ENCODE data around the gene KIF1A.

Gene KIF1A

DNA sequence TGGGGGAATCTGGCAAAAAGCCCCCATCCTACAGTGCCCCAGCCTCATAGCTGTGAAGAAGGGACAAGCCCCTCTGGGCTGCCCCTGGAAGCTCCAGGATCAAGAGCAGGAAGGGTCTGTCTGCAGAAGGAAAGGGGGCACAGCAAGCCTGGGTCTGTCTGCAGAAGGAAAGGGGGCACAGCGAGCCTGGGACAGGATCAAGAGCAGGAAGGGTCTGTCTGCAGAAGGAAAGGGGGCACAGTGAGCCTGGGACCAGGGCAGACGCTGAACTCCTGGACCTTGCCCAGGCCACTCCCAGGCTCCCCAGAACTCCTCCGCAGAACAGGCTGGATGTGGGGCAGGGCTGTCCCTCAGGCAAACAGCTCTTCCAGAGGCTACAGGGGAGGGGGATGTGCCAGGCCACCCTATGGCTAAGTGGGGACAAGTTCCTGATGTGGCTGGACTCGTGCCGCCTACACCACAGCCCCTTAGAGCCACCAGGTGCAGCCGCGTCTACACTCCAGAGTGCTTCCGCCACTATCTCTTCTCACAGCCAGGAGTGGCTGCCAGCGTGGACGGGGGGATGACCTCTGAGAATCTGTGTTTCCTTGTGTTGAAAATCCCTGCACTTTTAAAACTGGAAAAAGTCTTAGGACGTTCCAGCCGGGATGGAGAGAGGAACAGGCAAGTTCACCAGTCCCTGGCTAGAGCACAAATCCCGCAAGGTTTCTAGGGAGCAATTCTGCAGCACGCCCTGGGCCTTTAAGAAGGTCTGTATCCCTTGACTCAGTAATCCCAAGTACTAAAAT lies 20.8 kb downstream of the KIF1A start:
- no peak for DNase-seq (ENCODE audit: low spot score)

DNA sequence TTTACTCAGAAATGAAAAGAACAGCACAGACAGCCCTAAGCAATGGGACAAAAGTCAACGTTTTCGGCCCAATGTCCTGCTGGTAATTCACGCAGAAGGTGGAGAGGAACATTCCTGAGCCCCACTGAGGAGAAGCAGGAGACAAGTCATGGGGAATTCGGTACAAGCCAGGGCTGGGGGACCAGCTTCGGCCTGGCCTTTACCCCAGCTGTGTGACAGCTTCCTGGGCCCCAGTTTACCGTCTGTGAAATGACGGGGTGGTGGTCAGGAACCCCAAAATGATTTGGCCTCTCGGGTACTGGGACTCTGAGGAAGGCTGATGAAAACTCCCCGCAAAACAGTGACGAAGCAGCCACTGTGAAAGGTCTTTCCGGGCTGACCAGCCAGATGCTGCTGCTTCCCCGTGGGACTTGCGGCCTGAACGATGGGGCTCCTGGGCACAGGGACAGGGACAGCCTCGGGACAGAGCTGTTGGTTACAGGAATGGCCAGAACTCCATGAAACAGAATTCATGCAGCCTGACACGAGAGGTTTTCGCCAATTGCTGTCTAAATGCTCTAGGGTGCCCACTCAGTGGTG lies 21.6 kb downstream of the KIF1A start:
- no peak for DNase-seq (ENCODE audit: low spot score)

DNA sequence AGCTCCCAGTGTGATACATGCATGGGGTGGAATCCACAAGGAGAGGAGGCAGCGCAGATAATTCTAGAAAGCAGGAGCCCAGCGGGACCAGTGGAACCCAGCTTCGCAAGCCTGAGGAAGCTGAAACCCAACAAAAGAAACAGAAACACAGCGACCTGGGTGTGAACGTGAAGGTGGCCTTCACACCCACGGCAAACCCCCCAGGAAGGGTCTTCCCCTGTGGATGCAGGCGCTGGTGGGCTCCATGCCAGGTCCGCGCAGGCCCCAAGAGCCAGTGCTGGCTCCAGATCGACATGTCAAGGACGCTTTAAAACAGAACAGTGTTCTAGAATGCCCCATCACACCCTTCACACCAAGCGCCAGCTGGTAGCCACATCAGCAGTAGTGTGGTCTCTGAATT lies 22.1 kb downstream of the KIF1A start:
- DNase-seq (ENCODE audit: low spot score), result no peak

DNA sequence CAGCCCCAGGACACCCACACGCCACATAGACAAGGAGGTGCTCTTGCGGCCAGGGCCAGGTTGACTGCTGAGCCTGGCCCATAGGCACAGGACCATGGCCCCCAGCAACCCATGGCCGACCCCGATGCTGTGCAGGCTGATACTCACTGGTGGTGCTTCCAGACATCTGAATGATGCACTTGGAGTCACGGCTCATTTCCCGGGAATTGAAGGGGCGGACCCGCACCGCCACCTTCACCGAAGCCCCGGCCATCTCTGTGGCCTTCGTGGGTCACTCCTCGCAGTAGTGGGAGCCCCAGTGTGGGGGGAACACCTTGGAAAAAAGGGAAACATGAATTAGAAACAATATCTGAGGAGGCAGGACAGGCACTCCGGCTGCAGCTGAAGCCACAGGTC lies 22.5 kb downstream of the KIF1A start:
- no peak for DNase-seq (ENCODE audit: low spot score)

DNA sequence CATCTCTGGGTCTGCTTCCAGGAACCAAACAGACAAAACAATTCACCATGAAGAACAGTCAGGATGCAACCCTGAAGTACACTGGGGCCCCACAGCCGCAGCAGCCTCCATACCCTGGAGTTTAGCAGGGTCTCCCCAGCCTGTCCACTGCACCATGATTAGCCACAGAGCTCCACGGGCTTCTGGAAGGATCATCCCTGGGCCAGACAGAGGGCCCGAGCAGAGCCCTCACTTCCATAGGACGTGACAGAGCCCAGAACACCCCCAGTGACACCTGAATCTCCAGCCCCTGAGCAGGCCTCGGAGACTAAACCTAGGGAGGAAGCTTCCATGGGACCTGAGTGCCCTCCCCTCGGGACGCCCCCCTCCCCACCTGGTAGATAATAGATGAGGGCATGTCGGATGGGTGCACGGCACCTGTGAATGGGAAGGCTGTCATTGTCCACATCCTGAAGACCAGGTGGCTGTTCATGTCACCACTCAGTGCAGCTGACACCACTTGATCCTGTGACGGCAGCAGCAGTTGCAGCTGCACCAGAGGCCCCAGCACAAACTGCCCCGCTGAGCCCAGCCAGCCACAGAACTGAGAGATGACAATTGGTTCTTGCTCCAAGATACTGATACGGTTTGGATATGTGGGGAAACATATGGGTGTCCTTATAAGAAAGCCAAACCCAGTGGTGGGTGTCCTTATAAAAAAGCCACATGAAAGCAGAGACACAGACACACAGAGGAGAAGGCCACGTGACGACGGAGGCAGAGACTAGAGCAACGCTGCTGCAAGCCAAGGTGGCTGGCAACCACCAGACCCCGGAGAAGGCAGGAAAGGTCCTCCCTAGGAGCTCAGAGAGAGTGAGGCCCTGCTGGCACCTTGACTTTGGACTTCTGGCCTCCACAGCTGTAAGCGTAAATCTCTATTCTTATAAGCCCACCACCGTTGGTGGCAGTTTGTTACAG lies 23.2 kb downstream of the KIF1A start:
- DNase-seq (ENCODE audit: low spot score), result no peak

DNA sequence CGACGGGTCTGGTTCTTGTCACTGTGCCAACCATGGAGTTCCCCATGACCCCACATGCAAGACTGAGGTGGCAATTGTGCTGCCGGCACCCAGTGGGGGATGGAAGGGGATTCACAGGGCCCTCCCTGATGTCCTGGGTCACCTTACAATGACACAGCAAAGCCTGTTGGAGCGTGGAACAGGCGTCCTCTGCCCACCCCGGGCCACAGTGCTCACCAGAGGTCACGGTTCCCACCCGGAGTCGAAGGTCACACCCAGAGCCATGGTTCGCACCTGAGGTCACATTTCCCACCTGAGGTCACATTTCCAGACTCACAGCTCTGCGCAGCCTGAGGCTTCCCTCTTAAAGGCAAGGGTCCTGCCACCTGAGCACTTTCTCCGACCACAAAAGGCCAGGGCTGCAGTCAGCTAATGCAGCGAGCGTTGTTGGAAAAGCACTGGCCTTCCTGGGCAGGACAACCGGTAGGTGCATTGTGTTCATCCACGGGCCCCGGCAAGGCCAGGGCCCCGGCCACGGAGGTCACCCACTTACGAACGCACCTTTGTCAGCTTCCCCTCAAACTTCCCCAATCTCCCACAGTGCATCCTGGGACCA lies 24.0 kb downstream of the KIF1A start:
- DNase-seq (ENCODE audit: low spot score), result no peak

DNA sequence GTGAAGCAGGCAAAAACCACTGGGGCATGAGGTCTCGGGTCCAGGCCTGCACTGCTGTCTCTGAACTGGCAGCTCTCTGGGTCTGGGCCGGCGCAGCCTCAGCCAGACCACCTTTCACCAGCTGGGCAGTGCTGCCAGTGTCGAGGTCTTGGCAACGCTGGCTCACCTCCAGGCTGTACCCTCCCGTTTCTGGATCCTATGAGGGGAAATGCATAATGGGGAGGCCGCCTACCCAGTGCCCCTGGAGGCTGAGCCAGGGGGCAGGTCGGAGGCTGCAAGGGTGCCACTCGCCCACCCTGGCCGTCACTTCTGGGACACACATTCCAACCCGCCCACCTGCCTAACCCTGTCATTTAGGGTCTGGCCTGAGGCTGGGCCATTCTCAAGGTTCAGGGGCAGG lies 24.6 kb downstream of the KIF1A start:
- no peak for DNase-seq (ENCODE audit: low spot score)

DNA sequence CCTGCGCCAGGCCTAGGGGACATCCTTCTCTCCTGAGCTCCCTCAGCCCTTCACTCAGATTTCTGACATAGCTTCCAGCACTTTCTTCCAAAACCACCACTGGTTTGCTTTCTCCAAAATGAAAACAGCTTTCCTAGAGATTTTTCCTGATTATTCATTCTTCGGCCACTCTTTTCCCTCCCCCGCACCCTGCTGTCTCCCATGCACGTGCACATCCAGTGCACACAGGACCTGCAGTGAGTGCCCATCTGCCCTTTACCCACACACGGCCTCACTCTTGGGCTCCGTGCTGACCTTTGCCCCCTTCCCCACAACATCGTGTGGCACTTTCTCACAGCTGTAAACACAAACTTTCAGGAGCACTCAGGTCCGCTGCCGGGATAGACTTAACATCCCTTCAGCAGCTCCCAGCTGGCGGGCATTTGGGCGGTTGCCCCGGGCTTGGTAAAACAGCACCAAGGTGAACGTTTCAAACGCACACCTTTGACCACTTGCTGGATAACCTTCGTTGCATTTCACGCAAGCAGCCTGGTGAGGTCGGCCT lies 25.8 kb downstream of the KIF1A start:
- DNase-seq (ENCODE audit: low spot score), result no peak

DNA sequence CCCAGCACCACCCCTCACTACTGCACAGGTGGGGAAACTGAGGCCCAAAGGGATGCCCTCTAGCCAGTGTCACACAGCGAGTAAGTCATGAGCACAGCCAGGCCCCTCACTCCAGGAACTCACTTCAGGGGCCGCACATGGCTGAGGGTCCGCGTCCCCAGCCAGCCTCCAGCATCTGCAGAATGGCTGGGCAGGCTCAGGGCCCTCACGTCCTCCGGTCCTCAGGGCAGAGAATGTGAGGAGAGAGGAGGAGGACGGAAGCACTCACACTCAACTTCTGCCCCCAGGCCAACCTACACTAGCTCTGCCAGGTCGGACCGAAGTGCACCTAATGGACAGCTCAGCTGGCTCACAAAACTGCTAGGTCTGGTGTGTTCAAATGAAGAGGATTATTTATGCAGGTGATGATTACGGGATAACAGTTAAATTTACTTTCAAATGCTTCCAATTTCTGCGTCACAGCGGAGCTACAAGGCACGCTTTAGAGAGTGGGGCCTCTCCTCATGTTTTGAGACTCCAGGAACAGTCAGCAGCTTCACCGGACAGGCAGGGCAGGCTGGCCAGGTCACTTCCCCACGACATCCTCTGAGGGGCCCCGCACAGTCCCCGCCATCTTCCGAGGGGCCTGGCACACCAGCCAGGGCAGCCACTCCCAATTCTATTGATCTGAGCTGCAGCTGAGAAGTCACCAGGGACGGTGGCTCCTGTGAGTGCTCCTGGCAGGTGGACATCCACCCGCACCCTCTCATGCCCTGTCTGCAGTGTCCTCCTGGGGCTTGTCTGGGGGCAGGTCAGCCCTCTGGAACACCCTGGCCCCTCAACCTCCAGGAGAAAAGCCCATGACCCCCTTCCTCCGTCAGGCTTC lies 26.5 kb downstream of the KIF1A start:
- no peak for DNase-seq (ENCODE audit: low spot score)

DNA sequence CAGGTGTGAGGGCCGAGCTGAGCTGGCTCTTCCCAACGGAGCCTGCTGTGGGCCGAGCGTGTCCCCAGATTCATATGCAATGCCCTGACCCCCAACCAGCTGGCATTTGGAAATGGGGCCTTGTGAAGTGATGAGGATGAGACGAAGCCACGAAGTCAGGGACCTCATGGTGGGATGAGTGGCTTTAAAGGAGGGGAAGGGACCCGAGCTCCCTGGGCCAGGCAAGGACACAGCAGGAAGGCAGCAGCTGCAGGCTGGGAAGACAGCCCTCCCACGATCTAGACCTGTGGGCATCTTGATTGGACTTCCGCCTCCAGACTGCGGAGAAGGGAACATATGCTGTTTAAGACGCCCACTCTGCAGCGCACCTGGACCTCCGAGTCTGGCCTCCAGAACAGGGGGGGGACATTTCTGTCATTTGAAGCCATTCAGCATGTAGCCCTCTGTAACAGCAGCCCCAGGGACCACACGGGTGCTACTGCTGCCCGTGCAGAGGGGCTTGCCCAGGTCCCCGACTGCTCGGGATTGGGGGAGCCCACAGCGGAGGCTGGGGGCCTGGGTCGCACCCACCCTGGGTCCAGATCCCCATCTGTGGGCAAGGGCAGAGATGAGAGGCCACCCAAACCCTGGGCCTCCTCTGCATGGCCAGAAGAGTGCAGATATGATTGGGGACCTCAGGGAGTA lies 27.2 kb downstream of the KIF1A start:
- DNase-seq (ENCODE audit: low spot score), result no peak

DNA sequence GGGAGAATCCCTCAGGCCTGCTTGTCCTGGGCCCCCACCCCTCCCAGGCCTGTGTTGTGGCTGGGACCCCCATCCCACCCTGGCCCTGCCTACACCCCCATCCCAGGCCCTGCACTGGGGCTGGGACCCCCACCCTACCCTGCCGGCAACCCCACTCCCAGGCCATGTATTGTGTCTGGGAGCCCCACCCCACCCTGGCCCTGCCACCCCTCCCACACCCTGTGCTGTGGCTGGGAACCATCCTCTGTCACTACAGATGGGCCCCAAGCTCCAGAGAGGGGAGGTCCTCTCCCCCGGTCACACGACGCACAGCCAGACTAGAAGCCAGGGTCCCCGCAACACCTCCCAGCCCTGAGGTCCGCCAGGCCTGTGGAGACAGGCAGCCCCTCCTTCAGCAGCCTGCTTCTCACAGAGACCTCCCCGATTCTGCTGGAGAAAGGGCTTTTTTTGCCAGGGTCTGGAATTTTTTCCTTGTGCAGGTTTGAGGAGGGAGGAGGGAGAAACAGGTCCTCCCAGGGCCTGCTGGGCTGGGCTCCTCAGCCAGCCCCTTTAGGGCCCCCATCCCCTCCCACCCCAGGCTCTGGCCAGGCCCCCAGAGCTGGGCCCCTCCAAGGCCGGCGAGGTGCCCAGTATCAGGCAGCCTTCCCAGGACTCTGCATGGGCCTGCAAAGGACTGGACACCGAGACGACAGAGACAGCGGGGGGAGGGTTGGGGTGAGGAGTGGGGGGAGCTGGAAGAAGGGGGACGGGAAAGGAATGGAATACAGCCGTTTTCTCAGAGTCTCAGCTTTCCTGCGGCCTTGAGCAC lies 28.0 kb downstream of the KIF1A start:
- DNase-seq (ENCODE audit: low spot score), result no peak

DNA sequence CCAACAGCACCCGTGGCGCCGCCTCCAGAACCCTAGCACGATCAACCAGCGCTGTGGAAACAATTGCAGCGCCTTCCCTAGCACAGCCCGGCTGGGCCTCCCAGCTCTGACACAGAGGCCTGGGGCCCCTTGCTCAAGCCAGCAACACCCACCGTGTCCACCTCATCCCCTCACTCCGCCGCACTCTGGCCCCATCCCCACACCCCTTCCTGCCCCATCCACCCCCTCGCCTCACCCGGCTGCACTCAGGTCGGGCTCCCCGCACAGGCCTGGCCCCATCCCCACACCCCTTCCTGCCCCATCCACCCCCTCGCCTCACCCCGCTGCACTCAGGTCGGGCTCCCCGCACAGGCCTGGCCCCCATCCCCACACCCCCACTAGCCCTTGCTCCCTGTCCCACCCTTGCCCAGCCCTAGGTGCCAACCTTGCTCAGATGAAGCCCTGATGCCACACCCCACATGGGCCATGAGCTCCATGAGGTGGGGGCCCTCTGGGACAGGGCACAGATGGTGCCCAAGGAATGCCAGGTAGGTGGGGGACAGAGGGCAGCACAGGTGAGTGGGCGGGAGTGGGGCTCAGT lies 28.7 kb downstream of the KIF1A start:
- no peak for DNase-seq (ENCODE audit: low spot score)

DNA sequence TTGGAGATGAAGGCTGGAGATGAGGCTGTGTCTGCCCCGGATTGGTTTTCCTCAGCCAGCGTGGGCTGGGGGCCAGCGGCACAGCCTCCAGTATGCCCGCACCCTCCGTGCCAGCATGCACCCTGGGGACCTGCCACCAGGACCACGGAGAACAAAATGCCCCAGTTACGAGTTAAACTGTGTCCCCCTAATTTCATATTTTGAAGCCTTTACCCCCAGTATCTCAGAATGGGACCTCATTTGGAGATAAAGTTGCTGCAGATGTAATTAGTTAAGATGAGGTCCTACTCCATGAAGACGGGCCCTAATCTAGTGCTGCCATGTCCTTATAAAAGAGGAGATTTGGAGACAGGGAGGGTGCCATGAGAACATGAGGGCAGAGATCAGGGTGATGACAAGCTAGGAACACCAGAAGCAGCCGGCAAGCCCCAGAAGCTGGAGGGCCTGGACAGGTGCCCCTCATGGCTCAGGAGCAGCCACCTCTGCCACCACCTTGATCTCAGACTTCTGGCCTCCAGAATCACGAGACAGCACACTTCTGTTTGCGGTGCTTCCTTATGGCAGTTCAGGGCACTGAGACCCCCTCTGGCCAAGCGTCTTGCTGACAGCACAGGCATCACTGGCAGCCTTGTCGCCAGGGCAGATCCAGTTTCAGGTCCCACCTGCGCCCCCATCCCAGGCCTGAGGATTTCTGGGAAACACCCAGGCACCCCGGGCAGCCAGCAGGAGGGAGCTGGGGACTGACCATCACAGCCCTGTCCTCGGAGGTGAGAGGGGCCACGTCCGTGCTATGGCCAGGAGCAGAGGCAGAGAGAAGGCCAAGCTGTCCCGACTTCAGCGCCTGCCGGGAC lies 29.4 kb downstream of the KIF1A start:
- no peak for DNase-seq (ENCODE audit: low spot score)

DNA sequence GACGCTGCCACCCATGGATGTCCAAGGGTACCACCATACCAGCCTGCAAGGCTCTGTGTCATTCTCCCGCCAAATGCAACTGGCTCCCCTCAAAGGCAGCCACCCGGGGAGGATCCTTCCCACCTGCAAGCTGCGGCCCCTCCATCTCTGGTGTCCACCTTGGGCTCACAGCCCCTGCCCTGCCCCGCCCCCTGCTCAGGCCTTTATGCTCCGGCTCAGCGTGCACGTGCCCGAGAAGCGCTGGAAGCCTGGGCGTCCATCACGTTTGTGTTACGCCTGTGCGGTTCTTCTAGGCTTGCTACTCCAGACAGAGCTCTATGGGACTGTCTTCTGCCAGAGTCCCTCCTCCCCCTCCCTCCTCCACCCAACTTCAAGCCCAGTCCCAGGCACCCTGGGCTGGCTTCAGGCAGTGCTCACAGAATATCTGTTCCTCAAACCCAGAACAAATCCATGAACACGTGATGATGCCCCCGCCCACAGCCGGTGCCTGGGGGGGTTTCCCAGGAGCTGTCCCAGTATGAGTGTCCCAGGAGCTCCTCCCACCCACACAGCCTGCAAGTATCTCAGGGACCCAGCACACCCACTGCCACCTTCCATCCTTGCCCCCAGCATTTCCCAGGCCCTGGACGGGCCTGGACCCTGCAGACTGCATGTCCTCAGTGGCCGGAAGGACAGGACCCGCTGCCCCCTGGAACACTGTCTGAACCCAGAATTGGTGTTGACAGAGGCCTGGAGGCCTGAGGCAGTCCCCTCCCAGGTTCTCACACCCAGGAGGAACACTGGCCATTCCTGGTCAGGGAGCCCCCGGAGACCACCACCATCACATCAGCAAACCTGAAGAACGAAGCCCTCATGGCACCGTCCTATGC lies 30.3 kb downstream of the KIF1A start:
- no peak for DNase-seq (ENCODE audit: low spot score)

DNA sequence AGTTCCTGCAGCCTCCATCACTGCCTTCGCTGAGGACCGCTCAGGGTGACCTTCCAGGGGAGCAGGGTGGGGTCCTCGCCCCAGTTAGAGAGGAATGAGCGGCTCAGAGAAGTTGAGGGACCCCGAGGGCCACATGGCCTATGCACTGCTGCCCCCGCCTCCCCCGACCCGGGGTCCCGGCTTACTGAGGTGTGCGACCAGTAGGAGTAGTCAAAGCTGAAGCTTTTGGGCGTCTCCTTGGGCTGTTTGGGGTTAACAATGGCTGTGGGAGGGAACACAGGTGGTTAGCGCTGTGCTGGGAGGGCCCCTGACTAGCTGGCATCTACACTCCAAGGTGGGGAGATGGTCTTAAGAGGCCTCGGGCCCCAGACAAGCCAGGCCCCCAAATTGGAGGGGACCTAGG lies 31.0 kb downstream of the KIF1A start:
- DNase-seq (ENCODE audit: low spot score), result no peak

DNA sequence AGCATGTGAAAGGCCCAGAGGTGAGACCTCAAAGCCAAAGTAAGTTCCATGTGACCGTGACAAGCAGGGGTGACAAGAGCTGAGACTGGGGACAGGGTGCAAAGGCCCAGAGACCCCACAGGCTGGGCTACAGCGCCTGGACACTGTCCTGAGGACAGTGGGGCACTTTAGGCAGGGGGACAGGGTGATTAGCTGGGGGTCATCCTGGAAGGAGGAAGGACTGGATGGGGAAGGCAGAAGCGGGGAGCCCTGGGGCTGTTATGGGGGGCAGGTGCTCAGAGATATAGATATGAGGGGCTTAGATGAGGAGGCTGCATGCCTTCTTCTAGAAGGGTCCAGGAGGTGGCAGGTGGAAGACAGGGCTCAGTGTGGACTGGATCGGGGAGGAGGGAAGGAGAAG lies 31.5 kb downstream of the KIF1A start:
- no peak for DNase-seq (ENCODE audit: low spot score)

All from SW480 (cell line).